ENCODE results near the gene ILDR2.

Gene ILDR2

GRCh38 chr1:166924823-166925541 is 50.4 kb downstream of the ILDR2 start:
- DNase-seq (ENCODE audit: low spot score), result peak; percentile 55

DNA sequence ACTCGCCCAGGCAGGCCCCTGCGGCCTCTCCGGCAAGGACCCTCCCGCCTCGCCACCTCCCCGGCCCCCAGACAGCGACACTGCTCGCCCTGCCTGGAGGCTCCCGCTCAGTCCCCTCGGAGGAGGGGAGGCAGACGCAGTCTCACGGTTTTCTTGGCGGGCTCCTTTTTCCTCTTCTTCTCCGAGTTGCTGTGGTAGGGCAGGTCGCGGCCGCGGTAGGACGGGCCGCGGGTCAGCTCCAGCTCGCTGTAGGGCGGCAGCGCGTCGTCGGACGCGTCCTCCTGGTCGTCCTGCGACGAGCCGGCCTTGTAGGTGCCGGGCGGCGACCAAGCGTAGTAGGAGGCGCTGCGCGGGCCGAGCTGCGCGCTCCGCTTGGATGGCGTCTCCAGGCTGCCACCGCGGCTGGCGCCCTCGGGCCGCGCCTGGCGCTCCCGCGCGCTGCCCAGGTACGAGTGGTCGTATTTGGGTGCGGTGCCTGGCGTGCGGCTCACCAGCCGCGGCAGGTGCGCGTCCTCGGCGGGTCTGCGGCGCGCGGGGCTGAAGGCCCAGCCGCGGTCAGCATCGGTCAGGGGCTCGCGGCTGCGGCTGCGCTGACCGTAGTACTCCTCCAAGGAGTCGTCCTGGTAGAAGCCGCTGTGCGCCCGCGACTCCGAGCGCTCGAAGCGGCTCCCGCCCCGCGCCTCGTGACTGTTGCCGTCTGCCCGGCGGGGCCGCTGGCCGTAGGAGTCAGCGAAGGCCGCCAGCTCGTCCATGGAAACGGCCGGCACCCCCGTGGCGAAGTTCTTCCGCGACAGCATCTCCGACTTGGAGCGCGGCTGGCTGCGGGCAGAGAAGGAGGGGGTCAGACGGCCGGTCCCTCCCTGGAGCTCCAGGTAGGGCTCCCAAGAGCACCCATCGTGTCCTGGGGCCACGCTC is 54.5 kb downstream of the ILDR2 start:
- peak; percentile 59 for DNase-seq (ENCODE audit: low spot score)

GRCh38 chr1:166918956-166919316 is 56.4 kb downstream of the ILDR2 start:
- no peak for DNase-seq (ENCODE audit: low spot score)

DNA sequence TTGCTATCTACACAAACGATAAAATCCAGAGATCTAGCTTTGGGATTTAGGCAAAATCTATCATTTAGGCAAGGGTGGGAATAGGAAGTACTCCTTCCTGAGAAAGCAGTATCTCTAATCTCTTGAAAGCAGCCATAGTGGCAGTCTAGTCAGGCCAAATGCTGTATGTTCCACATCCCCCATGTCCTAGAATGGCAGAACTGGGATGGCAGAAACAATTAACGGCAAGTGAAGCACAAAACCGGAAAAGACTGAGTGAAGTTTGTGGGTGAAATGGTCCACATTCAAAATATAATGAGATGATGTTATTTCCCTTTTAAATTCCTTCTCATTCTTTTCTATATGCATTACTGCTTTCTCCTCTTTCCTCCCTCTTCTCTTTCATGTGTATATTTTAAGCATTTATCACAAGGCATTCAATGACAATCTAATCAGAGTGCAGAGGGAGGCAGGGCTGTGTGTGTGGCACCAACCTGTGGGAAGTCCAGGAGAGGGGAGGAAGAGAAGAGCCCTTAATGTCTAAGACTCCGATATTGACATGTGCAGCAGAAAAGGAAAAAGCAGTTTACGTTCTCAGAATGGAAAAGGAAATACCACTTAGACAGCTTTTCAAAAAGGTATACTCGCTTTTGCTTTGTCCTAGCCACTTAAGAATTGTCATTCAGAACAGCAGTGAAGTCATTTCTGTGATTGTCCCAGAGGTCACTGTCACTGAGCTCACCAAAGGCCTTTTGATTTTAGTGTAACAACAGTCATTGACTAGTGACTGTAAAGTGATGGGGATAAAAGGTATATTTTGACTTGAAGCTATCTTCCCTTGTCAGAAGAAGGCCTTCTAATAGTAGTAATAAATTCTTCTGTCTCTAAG is 57.0 kb downstream of the ILDR2 start:
- DNase-seq (ENCODE audit: low spot score), result no peak

DNA sequence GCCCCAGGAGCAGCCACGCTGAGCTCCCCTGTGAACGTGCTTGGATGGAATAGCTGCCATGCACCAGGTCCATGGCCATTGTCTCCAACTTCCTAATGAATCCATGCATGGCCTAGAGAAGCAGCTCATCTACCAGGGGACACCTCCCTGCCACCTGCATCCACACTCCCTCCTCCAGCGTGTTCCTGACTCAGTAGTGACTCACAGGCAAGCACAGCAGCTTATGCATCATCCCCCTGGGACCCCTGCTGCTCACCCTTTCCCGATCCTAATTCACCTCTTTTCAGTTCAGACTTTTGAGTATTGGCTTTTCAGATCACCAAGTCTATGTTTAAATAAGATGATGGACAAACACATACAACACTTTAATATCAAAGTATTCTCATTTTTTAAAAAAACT is 59.4 kb downstream of the ILDR2 start:
- DNase-seq (ENCODE audit: low spot score), result no peak

DNA sequence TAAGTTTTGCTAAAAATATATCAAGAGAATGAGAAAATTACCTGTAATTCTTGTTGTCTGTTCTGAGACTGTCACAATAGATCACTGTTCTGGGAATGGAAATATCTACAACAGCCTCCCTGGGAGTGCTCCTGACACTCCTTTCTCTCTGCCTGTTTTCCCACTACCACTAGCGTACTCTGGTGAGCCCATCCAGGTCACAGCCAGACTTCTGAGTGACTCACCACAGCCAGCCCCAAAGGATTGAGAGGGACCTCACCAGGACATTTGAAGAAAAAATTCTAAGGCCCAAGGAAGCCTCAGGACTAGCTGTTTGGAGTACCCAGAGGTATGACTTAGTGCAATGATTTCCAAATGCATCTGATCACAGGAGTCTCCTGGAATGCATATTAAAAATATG is 60.3 kb downstream of the ILDR2 start:
- DNase-seq (ENCODE audit: low spot score), result no peak

GRCh38 chr1:166914111-166914510 is 61.2 kb downstream of the ILDR2 start:
- DNase-seq (ENCODE audit: low spot score), result no peak

DNA sequence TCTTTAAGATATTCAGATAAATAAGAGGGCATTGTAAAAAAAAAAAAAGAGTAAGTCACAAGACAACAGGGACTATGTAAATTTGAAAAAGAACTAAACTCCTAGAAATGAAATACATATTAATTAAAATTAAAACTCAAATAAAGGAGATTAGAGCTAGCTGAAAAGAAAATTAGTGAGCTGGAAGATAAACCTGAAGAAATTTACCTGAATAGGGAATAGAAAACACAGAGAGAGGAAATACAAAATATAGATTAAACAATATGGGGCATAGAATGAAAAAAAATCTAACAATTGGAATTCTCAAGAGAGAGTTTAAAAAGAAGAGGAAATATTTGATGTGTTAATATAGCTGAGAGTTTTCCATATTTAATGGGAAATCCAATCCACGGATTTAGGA is 63.7 kb downstream of the ILDR2 start:
- no peak for DNase-seq (ENCODE audit: low spot score)

DNA sequence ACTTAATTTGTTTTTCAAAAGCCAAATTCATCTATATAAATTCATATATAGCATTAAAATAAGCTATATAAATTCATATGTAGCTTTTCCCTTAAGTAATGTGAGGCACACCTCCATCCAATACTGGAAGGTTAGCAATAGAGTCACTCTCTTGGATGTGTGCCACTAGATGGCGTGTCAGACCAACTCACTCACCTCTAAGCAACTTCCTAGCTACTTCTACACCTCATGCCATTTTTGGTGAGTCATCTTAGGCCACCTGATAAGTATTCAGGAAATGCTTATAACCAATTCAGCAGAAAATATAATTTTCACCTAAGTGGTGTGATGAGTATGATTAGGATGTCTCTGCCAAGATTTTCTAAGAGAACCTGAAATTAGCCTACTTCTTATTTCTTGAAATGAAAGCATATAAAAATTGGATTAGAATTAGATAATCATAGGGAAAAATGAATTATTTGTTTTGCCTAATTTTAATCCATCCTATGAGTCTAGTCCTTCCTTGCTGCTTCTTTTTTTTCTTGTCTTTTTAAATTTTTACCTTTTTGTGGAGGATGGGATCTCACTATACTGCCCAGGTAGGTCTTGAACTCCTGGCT is 64.8 kb downstream of the ILDR2 start:
- DNase-seq (ENCODE audit: low spot score), result peak; percentile 76

DNA sequence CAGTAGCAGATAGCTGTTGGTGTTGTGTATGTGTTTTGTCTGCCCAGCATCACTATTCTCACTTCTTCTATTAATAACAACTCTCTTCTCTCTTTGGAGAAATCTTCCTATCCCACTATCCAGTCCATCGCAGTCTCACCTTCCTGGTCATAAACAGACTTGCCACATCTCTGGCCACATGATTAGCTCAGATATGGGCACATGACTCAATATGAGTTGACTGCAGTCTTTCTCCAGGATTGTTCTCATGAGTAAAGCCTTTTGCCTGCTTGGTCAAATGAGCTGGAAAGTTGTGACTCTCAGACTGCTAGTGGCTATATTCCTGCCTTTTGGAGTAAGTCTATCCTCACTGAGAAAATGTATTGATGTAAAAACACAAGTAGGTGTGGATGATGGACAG is 66.4 kb downstream of the ILDR2 start:
- no peak for DNase-seq (ENCODE audit: low spot score)

GRCh38 chr1:166907763-166908162 is 67.6 kb downstream of the ILDR2 start:
- peak; percentile 35 for DNase-seq (ENCODE audit: low spot score)

GRCh38 chr1:166907051-166907450 is 68.3 kb downstream of the ILDR2 start:
- no peak for DNase-seq (ENCODE audit: low spot score)

DNA sequence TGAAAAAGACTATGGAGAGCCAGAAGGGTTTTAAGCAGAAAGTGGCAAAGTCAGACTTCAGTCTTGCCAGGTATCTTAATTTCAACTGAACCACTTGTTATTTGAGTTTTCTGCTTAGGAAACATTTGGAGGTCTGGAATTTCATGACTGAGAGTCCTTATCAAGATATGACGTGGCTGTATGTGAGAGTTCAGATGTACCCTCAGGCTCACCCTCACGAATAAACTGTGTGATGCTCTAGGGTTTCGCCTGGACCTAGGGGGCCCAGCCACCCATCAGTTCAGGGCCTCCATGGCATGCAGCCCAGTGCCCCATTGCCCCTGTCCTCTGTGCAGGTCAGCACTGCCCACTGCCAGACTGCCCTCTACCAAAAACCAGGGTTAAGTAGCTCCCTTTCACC is 68.7 kb downstream of the ILDR2 start:
- DNase-seq (ENCODE audit: low spot score), result no peak

GRCh38 chr1:166905900-166906299 is 69.4 kb downstream of the ILDR2 start:
- DNase-seq (ENCODE audit: low spot score), result no peak

DNA sequence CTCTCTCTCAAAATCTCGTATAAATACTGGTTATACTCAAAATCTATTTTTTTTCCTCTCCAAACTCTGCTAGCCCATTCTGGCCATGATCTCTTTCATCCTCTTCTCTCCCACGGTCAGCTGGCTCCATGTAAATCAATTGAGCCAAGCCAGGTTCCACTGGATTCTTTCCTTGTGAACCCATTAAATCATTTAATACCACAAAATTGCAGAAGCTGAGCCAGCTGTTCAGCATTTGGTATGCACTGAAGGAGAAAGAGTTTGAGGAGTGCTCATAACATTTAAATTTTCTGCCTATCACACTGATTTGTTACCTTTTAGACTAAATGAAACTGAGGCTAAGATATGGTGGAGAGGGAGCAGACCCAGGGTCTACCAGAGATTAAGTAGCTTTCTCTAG is 70.2 kb downstream of the ILDR2 start:
- DNase-seq (ENCODE audit: low spot score), result no peak

- no peak for DNase-seq (ENCODE audit: low spot score)
Measured at GRCh38 chr1:166903232-166903631, 72.1 kb downstream of the ILDR2 start.

DNA sequence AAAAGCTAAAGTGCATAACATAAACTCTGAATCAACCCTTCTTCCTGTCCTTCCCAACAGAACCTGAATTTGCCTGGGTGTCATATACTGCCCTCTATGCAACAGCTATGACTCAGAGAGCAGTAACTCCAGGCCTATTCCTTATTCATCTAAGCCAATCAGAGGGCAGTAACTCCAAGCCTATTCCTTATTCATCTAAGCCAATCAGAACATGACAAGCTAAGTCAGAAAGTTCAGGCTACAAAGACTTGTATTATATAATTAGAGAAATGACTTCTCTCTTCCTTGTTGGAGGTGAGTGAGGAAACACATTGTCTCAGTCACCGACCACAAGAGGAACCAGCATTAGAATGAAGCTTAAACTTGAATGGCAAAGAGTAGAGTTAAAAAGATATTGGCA is 73.1 kb downstream of the ILDR2 start:
- DNase-seq (ENCODE audit: low spot score), result no peak

- DNase-seq (ENCODE audit: low spot score), result no peak
Measured at GRCh38 chr1:166900987-166901386, 74.4 kb downstream of the ILDR2 start.

- no peak for DNase-seq (ENCODE audit: low spot score)
Measured at GRCh38 chr1:166899769-166900168, 75.6 kb downstream of the ILDR2 start.

DNA sequence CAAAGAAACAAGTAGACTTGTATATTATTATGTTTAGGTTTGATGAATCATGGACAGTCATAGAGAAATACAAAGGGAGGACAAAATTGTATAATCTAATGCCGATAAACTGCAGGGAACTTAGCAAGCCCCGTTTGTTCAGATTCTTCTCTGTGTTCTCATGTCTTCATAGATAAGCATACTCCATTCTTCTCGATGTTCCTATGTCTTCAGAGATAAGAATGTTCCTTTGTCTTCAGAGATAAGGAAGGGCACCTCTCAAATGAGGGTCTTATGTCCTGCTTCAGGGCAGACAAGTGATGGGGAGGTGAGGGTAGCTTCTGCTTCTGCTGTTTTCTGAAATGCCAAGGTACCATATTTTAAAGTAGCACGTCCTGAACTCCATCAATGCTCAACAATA is 79.6 kb downstream of the ILDR2 start:
- no peak for DNase-seq (ENCODE audit: low spot score)

DNA sequence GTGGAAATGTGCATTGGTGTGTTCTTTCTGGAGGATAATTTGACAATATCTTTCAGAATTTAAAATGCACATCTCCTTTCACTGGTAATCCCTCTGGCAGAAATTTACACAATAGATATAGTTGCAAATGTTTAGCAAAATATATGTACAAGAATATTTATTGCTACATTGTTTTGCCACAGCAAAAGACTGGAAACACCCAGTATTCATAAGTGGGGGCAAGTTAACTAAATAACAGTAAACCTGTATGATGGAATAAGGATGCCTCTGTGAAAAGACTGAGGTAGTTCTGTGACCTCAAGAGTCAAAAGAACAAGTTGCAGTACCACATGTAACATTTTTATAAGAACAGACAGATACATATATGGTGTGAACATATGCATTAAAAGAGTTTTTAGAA is 85.6 kb downstream of the ILDR2 start:
- DNase-seq (ENCODE audit: low spot score), result no peak

Data from germinal center (tissue), 1 donor.